Epidermal melanocyte (primary cell): ENCODE results near the gene CNTLN.
A peak's percentile ranks its signal among the peaks of the same experiment; 100 is the strongest.

ENCODE experiments used
- DNase-seq: peaks from one replicate; pipeline ENCODE4 v3.0.0; 2011; ENCODE audit warnings: low spot score; ENCODE audit not compliant: insufficient read length

Gene CNTLN, protein sequence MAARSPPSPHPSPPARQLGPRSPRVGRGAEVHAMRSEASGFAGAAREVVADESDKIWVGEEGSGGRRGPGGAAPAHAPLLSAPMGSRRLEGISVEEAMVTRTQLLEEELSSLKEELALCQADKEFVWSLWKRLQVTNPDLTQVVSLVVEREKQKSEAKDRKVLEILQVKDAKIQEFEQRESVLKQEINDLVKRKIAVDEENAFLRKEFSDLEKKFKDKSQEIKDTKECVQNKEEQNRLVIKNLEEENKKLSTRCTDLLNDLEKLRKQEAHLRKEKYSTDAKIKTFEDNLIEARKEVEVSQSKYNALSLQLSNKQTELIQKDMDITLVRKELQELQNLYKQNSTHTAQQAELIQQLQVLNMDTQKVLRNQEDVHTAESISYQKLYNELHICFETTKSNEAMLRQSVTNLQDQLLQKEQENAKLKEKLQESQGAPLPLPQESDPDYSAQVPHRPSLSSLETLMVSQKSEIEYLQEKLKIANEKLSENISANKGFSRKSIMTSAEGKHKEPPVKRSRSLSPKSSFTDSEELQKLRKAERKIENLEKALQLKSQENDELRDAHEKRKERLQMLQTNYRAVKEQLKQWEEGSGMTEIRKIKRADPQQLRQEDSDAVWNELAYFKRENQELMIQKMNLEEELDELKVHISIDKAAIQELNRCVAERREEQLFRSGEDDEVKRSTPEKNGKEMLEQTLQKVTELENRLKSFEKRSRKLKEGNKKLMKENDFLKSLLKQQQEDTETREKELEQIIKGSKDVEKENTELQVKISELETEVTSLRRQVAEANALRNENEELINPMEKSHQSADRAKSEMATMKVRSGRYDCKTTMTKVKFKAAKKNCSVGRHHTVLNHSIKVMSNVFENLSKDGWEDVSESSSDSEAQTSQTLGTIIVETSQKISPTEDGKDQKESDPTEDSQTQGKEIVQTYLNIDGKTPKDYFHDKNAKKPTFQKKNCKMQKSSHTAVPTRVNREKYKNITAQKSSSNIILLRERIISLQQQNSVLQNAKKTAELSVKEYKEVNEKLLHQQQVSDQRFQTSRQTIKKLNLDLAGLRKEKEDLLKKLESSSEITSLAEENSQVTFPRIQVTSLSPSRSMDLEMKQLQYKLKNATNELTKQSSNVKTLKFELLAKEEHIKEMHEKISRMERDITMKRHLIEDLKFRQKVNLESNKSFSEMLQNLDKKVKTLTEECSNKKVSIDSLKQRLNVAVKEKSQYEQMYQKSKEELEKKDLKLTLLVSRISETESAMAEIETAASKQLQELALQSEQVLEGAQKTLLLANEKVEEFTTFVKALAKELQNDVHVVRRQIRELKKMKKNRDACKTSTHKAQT (N-terminal part only)

DNA sequence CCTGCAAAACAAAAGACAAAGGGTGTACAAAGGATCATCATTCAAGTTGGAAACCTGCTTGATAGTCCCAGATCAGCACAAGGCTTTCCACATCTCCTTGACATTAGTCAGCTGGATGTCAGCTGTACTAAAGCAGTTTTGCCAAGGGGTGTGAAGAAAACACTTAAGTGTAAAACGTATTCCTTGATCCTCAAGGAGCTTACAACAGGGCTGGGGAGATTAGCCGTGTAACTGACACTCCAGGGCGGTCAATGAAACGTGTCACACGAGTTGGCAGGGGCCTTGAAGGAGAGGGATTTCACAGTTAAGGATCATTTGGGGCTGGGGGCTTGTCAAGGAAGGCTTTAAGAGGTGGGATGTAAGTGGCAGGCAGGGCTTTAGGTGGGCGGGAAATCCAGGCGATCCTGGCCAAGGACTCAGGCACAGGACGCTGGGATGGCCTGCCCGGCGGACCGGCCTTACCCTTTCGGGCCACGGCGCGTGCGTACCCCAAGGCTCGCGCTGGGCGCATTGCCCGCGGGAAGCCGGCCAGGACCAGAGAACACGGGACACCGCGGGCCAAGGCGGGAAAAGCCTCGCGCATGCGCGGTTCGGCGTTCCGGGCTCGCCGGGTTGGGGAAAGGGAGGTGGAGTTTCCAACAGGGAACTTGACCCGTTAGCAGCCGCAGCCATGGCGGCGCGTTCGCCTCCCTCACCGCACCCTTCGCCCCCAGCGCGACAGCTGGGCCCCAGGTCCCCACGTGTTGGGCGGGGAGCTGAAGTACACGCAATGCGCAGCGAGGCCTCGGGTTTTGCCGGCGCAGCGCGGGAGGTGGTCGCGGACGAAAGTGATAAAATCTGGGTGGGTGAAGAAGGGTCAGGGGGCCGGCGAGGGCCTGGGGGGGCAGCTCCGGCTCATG is at the start of gene CNTLN:
CNTLN (plus strand) TSS at position 645 of the 899 bp plus-strand sequence; CDS start at position 671, 26 bp downstream.
- peak; percentile 86 for DNase-seq

DNA sequence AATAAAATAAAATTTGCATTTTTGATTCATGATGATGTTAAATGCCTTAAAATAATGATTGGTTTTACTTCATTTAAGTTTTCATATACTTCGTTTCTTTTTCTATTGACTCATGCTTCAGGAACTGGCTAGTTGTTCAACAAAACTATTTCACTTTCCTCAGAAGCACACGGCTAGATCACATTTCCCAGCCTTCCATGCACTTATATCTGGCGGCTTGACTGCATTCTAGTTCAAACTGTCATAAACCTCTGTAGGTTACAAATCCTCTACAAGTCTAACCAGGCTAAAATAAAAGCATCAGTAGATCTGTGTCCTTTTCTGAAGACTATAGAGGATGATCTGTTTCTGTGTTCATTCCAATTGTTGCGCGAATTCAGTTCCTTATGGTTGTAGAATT is 46.3 kb upstream of the CNTLN start:
- DNase-seq = no peak

DNA sequence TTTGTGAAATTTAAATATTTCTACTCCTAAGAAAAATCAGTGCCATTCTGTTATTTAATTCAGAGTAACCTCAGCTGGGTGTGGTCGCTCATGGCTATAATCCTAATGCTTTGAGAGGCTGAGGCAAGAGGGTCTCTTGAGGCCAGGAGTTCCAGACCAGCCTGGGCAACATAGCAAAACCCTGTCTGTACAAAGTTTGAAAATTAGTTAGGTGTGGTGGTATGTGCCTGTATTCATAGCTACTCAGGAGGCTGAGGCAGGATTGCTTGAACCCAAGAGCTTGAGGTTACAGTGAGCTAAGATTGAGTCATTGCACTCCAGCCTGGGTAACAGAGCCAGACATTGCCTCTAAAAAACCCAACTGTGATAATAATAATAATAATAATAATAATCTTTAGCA is 44.8 kb upstream of the CNTLN start:
- DNase-seq = no peak

DNA sequence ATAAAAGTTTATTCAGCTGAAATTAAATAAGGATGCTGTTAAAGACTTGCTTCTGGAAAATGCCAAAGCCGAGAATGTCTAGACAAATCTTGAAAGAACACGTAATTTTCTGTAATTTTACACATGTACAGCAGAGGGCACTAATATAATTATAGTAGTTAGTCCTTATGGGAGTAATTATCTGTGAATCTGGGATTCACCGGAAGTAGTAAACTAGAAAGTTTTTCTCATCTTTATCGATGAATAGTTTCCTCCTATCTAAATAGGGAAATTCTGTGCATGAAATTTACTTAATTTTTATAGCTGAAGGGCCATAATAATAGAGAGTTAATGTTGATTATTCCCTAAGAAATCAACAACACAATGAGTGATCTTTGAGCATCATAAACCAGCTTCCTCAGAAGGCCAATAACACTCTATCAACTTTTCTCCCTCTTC is 18.4 kb upstream of the CNTLN start:
- peak; percentile 32 for DNase-seq

DNA sequence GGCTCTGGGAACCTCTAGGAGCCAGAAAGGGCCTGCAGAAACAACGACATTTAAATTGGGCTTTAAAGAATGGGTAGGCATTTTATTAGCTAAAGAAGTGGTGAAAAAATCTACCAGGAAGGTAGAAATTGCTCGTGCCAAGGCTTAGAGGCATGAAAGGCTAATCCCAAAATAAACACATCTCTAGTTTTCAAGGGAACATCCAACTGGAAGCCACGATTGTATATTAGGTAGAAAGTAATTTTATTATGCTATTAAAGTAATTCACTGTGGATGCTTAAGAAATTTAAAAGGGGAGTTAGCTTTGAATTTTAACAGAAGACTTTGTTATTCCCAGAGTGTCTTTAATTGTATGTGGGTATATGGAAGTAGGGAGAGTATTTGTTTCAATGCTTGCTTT is 17.5 kb upstream of the CNTLN start:
- no peak for DNase-seq

DNA sequence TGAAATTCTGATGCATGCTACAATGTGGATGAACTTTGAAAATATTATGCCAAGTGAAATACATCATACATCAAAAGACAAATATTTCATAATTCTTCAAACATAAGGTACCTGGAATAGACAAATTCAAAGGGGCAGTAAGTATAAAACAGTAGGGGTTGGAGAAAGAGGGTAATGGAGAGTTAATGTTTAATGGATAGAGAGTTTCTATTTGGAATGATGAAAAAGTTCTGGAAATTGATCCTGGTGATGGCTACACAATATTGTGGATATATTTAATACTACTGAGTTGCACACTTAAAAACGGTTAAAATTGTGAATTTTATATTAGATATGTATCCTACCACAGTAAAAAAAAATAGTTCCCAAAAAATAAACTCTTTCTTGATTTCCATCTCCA is 14.6 kb upstream of the CNTLN start:
- no peak for DNase-seq

DNA sequence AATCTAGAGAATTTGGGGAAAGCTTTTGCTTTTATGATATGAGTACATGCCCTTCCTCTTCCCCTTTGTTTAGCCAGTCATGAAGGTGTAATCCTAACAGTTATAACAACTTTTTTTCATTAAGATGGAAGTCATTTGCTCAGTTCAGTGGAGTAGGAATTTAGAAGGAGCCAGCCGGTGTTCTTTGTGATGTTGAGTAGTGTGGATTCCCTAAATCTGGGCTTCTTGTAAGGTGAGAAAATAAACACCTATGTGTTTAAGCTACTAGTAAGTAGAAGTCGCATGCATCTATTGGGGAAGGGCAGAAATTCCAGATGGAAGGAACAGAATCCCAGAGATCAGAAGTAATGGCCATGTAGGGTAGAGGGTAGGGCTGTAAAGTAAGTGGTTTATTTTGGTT is 13.6 kb upstream of the CNTLN start:
- DNase-seq = no peak

DNA sequence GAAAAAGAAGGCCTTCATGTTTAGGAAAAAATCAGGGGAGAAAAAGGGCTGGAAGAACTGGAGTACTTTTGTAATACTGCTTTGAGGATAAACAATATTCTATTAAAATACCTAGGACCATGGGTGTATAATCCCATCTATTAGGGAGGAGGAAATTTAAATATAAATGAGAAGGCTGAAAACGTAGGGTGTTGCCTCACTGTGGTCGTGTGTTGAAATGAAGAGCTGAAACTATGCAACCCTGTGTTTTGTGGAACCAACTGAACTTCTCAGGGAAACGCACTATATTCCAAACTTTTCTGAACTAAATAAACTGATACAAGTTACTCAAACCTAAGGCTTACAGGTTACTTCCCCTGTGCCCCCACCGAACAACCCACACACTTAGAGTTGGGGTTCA is 4.5 kb upstream of the CNTLN start:
- DNase-seq = no peak

DNA sequence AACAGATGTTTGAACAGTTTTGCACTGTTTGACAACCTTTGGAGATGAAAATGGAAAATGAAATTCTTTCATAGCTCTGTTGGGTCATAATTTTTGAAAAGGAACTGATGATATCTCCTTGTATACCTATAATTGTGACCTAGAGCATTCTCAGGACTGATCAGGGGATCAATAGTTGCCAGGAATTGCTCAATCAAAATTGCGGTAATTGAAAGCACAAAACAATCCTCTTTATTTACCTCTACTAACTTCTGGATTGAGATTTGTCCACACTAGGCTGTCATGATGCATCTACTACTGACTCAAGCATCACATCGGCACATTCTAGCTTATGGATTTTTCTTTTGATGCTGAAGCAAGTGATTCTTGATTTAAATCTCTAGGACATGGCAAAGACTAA is 4.1 kb upstream of the CNTLN start:
- DNase-seq = no peak

DNA sequence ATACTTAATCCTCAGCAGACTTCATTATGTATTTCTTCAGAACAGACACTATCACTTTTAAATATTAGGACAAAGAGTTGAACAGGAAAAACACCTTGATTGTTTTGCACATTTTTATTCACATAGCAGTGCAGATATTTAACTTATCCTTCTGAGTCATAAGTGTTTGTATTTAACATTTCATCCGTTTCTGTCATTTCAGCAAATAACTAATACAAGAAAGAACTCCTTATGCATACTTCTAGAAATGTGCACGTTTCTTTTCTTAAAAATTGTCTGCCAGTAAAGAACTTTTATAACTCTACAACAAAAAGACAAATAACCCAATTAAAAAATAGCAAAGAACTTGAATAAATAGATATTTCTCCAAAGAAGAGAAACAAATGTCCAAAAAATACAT is 3.3 kb upstream of the CNTLN start:
- no peak for DNase-seq

DNA sequence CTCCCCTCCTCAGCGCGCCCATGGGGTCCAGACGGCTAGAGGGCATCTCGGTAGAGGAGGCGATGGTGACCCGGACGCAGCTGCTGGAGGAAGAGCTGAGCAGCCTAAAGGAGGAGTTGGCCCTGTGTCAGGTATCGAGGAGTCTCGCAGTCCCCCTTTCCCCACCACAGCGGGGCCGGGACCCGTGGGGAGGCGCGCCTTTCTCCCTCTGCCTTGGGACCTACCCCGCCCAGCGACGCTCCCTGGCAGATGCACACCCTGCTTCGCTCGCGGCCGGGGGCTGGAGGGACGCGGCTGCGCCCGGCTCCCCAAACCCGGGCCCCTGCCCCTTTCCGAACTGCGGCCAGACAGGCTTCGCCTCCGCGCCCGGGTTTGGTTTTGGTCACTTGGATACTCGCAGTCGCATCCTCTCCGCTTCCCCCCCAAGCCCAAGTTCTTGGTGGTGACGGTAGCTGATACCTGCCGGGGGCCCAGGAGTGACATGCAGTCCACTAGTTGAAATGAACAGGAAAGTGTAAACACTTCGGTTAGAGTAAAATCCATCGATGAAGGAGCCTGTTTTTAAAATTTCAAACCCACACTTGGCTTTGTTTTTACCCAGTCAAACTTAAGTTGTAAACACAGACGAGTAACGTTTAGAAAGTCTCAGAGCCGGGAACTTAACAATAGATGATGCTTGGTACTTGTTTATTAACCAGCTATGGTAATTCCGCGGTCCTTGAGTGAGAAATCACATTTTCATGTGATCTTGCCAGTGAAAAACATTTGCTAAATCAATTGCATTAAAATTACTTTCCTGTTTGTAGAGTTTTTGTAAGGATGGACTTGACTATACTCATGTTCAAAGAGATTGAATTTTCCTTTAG is 688 bp downstream of the CNTLN start:
- DNase-seq = no peak

DNA sequence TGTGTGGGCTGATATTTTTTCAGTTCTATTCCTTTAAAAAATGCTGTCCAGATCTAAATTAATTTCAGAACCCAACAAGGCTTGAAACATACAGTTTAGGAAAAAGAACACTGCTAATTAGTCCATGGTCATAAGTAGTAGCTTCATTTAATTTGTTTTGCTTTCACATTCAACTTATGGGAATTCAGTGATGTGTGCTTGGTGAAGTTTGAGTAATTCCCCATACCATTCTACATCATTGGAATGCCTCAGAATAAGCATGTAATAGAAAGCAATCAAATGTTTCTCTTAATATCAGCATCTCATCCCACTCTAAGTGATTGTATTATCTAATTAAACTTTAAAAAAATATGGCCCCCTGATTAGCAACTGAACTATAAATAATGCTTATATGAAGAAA is 2.7 kb downstream of the CNTLN start:
- DNase-seq = no peak

DNA sequence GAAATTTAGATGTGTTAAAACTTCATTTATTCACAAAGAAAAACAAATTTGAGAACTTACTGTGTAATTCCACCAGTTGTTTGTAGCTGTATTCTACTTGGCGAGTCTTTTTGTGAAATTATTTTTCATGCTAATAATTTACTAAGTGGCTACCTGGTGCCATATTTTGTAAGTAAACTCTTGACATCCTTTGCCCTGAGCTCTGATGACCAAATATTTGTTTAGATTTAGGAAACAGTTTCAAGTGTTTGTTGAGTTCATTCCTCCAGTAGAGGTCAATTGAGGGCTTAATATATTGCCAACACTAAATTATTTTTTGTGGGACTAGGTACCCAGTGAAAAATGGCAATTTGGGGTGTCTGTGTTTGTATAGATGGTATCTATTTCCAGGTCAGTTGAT is 3.7 kb downstream of the CNTLN start:
- no peak for DNase-seq

DNA sequence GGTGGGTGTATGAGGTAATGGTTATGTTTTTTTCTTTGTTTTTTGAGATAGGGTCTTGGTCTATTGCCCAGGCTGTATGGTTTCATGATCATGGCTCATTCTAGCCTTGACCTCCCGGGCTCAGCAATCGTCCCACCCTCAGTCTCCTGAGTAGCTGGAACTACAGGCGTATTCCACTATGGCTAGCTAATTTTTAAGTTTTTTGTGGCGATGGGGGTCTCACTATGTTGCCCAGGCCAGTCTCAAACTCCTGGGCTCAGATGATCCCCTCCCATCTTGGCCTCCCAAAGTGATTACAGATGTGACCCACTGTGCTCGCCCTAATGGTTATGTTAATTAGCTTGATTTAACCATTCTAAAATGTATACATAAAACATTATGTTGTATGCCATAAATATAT is 5.6 kb downstream of the CNTLN start:
- DNase-seq = no peak

DNA sequence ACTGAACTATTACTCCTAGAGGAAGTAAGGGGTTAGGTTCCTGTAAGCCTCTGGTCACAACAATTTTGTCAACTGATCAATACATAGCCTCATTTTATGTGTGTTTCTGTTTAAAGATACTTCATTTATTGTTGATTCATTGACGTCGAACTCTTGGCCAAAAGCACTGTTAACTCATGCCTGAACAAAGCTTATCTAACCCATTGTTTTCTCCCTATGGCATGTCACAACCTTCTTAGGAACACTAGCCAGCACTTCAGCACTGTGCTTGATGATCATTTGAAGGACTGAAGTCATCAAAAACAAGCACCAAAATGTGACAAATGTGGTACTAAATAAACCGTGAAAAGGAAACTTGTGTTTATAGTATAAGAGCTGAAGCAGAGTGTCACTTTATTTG is 13.5 kb downstream of the CNTLN start:
- DNase-seq = no peak

DNA sequence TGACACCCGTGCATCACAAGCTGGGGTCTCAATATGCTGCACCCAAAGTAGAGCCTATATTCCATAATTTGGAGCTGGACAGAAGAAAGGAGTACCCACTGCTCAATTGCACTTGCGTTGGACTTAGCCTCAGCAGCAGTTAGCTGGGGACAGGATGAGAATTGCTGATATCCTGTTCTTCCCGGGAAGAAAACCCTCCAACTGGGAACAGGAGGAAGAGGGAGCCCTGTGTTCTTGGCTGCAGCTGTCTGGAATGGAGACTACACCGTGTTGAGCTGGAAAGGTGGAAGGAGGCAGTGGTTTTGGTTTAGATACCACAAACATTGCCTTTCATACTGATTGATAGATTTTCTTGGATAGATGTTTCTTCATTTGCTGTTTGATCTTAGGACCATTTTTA is 24.6 kb downstream of the CNTLN start:
- DNase-seq = no peak

DNA sequence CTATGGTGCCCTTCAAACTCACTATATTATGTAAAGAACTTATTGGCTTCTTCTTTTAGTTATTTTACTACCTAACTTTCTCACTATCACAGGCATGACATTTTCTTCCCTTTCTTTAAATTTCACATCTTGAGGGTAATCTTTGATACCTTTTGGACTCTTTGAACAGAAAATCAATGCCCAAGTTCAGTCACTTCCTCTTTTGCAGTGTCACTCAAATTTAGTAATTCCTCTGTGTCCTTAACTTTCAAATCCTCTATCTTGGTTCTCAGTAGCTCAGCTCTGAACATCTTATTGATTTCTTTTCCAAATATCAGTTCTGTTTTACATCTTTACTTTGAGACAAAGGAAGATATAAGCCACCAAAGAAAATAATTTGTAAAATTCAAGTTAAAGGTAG is 25.5 kb downstream of the CNTLN start:
- no peak for DNase-seq

DNA sequence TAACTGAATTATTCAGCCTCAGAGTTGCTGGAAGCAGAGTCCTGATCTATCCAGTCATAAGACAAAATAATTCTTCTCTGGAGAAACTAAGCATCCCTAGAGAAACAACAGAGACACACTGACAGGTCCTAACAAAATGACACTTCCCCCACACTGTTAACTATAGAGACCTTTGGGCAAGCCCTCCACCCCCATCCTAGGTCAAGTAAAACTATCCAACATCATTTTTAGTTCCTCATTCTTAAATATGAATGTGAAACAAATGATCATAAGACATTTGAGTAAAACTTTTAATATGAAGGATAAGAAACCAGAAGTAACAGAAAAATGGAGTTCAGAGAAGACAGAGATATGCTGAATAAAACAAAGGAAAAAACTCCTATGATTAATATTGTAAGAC is 30.9 kb downstream of the CNTLN start:
- no peak for DNase-seq

DNA sequence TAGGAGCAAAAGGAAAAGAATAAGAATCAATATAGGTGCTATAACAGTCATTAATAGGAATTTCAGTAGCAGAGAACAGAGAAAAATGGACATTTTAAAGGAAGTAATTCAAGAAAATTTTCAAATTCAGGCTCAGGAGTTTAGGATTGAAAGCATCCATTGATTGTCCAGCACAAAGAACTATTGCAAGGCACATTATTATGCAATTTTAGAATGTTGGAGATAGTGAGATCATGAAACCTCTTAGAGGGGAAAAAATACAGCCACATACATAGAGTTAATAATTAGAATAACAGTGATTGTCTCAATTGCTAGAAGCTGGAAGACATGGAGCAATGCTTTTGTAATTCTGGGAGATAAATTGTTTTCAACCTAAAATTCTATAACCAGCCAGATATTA is 31.5 kb downstream of the CNTLN start:
- no peak for DNase-seq
